ENCODE data around the gene CDKN2B-AS1.

CDKN2B-AS1 gene

GRCh38 chr9:22105005-22105722, 110.6 kb downstream of the CDKN2B-AS1 start:
- Histone ChIP-seq H2AK5ac (ENCODE audit: low read depth, low read length) (no peak overlapping the region), H3K4me2 (ENCODE audit: insufficient read depth, low read length, poor library complexity, severe bottlenecking) (no peak overlapping the region), H2BK15ac (ENCODE audit: low read length) (no peak overlapping the region), H3K36me3 (replicated peaks in 1 of 2; ENCODE audit: control insufficient read depth in 2 of 2, insufficient read depth in 2 of 2, low read length in 2 of 2) (no peaks in the 10 kb centered on the region), H3K79me1 (ENCODE audit: low read depth, low read length) (no peaks in the 10 kb centered on the region), H3K27me3 (ENCODE audit: control insufficient read depth in 3 of 3, insufficient read depth in 3 of 3, low read depth in 1 of 3, low read length in 3 of 3) (no peaks in the 10 kb centered on the region), H2BK120ac (ENCODE audit: low read depth, low read length) (no peak overlapping the region), H3K23ac (ENCODE audit: low read depth, low read length, poor library complexity) (no peak overlapping the region), H4K91ac (ENCODE audit: low read depth, low read length, poor library complexity) (no peak overlapping the region), H2BK5ac (ENCODE audit: low read length) (no peak overlapping the region), H3K18ac (ENCODE audit: low read length) (no peak overlapping the region), H3K27ac (replicated peaks; ENCODE audit: low read length) (no peak overlapping the region), H4K8ac (ENCODE audit: low read depth, low read length) (no peak overlapping the region), H2AFZ (ENCODE audit: low read length) (no peak overlapping the region), H3K14ac (ENCODE audit: low read length) (no peak overlapping the region), H3K4me3 (ENCODE audit: low read length in 2 of 2) (no peak overlapping the region), H2BK12ac (ENCODE audit: low read length) (no peak overlapping the region), H3K9me3 (replicated peaks in 1 of 2; ENCODE audit: control insufficient read depth in 2 of 2, insufficient read depth in 1 of 2, low read depth in 1 of 2, low read length in 2 of 2) (no peaks in the 10 kb centered on the region), H3K4ac (ENCODE audit: low read length) (no peak overlapping the region), H3K4me1 (ENCODE audit: control insufficient read depth in 2 of 2, insufficient read depth in 1 of 2, low read depth in 1 of 2, low read length in 2 of 2) (no peaks in the 10 kb centered on the region), H3K9ac (ENCODE audit: low read depth, low read length, poor library complexity) (no peak overlapping the region)
- no CpG with 5 or more reads among the region's 4 CpGs for WGBS, 2 donors (ENCODE audit: extremely low coverage in 2 of 2, insufficient read length in 2 of 2, insufficient replicate concordance in 1 of 2)
- no peak for DNase-seq (ENCODE audit: low spot score)

- no peak overlapping the region for H2BK5ac ChIP-seq (ENCODE audit: low read length)
- no peak overlapping the region for H3K9ac ChIP-seq (ENCODE audit: low read depth, low read length, poor library complexity)
- H3K79me1 ChIP-seq (ENCODE audit: low read depth, low read length) = no peaks in the 10 kb centered on the region
- H3K9me3 ChIP-seq (replicated peaks in 1 of 2; ENCODE audit: control insufficient read depth in 2 of 2, insufficient read depth in 1 of 2, low read depth in 1 of 2, low read length in 2 of 2) = no peaks in the 10 kb centered on the region
- H2BK12ac ChIP-seq (ENCODE audit: low read length) = no peak overlapping the region
- H3K27ac ChIP-seq (replicated peaks; ENCODE audit: low read length) = no peak overlapping the region
- no peak overlapping the region for H3K4me2 ChIP-seq (ENCODE audit: insufficient read depth, low read length, poor library complexity, severe bottlenecking)
- H3K23ac ChIP-seq (ENCODE audit: low read depth, low read length, poor library complexity) = no peak overlapping the region
- no peak overlapping the region for H4K91ac ChIP-seq (ENCODE audit: low read depth, low read length, poor library complexity)
- H3K36me3 ChIP-seq (replicated peaks in 1 of 2; ENCODE audit: control insufficient read depth in 2 of 2, insufficient read depth in 2 of 2, low read length in 2 of 2) = no peaks in the 10 kb centered on the region
- no peak overlapping the region for H3K4me3 ChIP-seq (ENCODE audit: low read length in 2 of 2)
- no peak overlapping the region for H3K18ac ChIP-seq (ENCODE audit: low read length)
- H3K4me1 ChIP-seq (ENCODE audit: control insufficient read depth in 2 of 2, insufficient read depth in 1 of 2, low read depth in 1 of 2, low read length in 2 of 2) = no peaks in the 10 kb centered on the region
- no peak overlapping the region for H3K14ac ChIP-seq (ENCODE audit: low read length)
- H3K27me3 ChIP-seq (ENCODE audit: control insufficient read depth in 3 of 3, insufficient read depth in 3 of 3, low read depth in 1 of 3, low read length in 3 of 3) = no peaks in the 10 kb centered on the region
- H2AFZ ChIP-seq (ENCODE audit: low read length) = no peak overlapping the region
- no peak overlapping the region for H2AK5ac ChIP-seq (ENCODE audit: low read depth, low read length)
- WGBS, 2 donors (ENCODE audit: extremely low coverage in 2 of 2, insufficient read length in 2 of 2, insufficient replicate concordance in 1 of 2) = no CpG with 5 or more reads among the region's 6 CpGs
- no peak overlapping the region for H2BK15ac ChIP-seq (ENCODE audit: low read length)
- no peak overlapping the region for H4K8ac ChIP-seq (ENCODE audit: low read depth, low read length)
- DNase-seq (ENCODE audit: low spot score) = no peak
- no peak overlapping the region for H2BK120ac ChIP-seq (ENCODE audit: low read depth, low read length)
- no peak overlapping the region for H3K4ac ChIP-seq (ENCODE audit: low read length)
These were observed 112.8 kb downstream of the CDKN2B-AS1 start for GRCh38 chr9:22107202-22108045.

- H4K8ac ChIP-seq (ENCODE audit: low read depth, low read length) = no peak overlapping the region
- no peak overlapping the region for H2BK5ac ChIP-seq (ENCODE audit: low read length)
- no peaks in the 10 kb centered on the region for H3K27me3 ChIP-seq (ENCODE audit: control insufficient read depth in 3 of 3, insufficient read depth in 3 of 3, low read depth in 1 of 3, low read length in 3 of 3)
- H2AFZ ChIP-seq (ENCODE audit: low read length) = no peak overlapping the region
- WGBS, 2 donors (ENCODE audit: extremely low coverage in 2 of 2, insufficient read length in 2 of 2, insufficient replicate concordance in 1 of 2) = no CpG with 5 or more reads among the region's 4 CpGs
- H4K91ac ChIP-seq (ENCODE audit: low read depth, low read length, poor library complexity) = no peak overlapping the region
- no peak overlapping the region for H3K23ac ChIP-seq (ENCODE audit: low read depth, low read length, poor library complexity)
- H3K4me2 ChIP-seq (ENCODE audit: insufficient read depth, low read length, poor library complexity, severe bottlenecking) = no peak overlapping the region
- H3K14ac ChIP-seq (ENCODE audit: low read length) = no peak overlapping the region
- no peak overlapping the region for H2BK12ac ChIP-seq (ENCODE audit: low read length)
- H3K4ac ChIP-seq (ENCODE audit: low read length) = no peak overlapping the region
- H2BK120ac ChIP-seq (ENCODE audit: low read depth, low read length) = no peak overlapping the region
- no peak overlapping the region for H3K4me3 ChIP-seq (ENCODE audit: low read length in 2 of 2)
- H3K18ac ChIP-seq (ENCODE audit: low read length) = no peak overlapping the region
- no peak overlapping the region for H2AK5ac ChIP-seq (ENCODE audit: low read depth, low read length)
- H3K9ac ChIP-seq (ENCODE audit: low read depth, low read length, poor library complexity) = no peak overlapping the region
- no peaks in the 10 kb centered on the region for H3K9me3 ChIP-seq (replicated peaks in 1 of 2; ENCODE audit: control insufficient read depth in 2 of 2, insufficient read depth in 1 of 2, low read depth in 1 of 2, low read length in 2 of 2)
- no peaks in the 10 kb centered on the region for H3K36me3 ChIP-seq (replicated peaks in 1 of 2; ENCODE audit: control insufficient read depth in 2 of 2, insufficient read depth in 2 of 2, low read length in 2 of 2)
- no peak overlapping the region for H2BK15ac ChIP-seq (ENCODE audit: low read length)
- no peaks in the 10 kb centered on the region for H3K4me1 ChIP-seq (ENCODE audit: control insufficient read depth in 2 of 2, insufficient read depth in 1 of 2, low read depth in 1 of 2, low read length in 2 of 2)
- H3K27ac ChIP-seq (replicated peaks; ENCODE audit: low read length) = no peak overlapping the region
- H3K79me1 ChIP-seq (ENCODE audit: low read depth, low read length) = no peaks in the 10 kb centered on the region
- DNase-seq (ENCODE audit: low spot score) = no peak
These were observed 114.2 kb downstream of the CDKN2B-AS1 start for GRCh38 chr9:22108581-22109370.
